Endothelial cell (in vitro differentiated cells): ENCODE data around the gene SYPL1. TPM values are rescaled to one million over a fixed set of nuclear protein-coding genes. Genes with fewer than 3 reads are reported as not detected.

Experiments
- DNase-seq: peaks from one replicate; pipeline ENCODE4 v3.0.0; 2021; ENCODE audit warnings: low spot score
- H3K27ac Mint-ChIP-seq: one replicate; pipeline ENCODE4 v1.8.0; 2021; ENCODE audit warnings: mixed read lengths, inconsistent platforms; ENCODE audit not compliant: unreplicated experiment
- H3K27me3 Mint-ChIP-seq: one replicate; pipeline ENCODE4 v1.8.0; 2021; ENCODE audit warnings: mild to moderate bottlenecking, moderate library complexity, mixed read lengths, inconsistent platforms; ENCODE audit not compliant: unreplicated experiment
- H3K36me3 Mint-ChIP-seq: one replicate; pipeline ENCODE4 v1.8.0; 2021; ENCODE audit warnings: mild to moderate bottlenecking, low read depth, mixed read lengths, inconsistent platforms; ENCODE audit not compliant: unreplicated experiment
- H3K4me1 Mint-ChIP-seq: one replicate; pipeline ENCODE4 v1.8.0; 2021; ENCODE audit warnings: mild to moderate bottlenecking, mixed read lengths, inconsistent platforms; ENCODE audit not compliant: unreplicated experiment
- H3K4me3 Mint-ChIP-seq: one replicate; pipeline ENCODE4 v1.8.0; 2021; ENCODE audit warnings: mild to moderate bottlenecking, mixed read lengths, inconsistent platforms; ENCODE audit not compliant: unreplicated experiment
- H3K9me3 Mint-ChIP-seq: one replicate; pipeline ENCODE4 v1.8.0; 2021; ENCODE audit warnings: mixed read lengths, inconsistent platforms; ENCODE audit not compliant: unreplicated experiment
- CTCF ChIP-seq: fragments of 200-600 bp; sonication (generic); IDR thresholded peaks from one replicate; pipeline ENCODE4 v1.5.0; 2021; ENCODE audit warnings: antibody characterized with exemption; ENCODE audit not compliant: unreplicated experiment
- total RNA-seq: library from RNA; stranded (reverse); fragmentation: NEBNext Ultra II Directional; extraction: Animal tissue kit (Norgen Biotek cat#: 25700); gene quantifications from one replicate; pipeline ENCODE4 v1.2.1, GENCODE V29; 2021; ENCODE audit not compliant: unreplicated experiment

The SYPL1 gene
- total RNA-seq, 1 donor from 2014 or later = 92.7 TPM

DNA sequence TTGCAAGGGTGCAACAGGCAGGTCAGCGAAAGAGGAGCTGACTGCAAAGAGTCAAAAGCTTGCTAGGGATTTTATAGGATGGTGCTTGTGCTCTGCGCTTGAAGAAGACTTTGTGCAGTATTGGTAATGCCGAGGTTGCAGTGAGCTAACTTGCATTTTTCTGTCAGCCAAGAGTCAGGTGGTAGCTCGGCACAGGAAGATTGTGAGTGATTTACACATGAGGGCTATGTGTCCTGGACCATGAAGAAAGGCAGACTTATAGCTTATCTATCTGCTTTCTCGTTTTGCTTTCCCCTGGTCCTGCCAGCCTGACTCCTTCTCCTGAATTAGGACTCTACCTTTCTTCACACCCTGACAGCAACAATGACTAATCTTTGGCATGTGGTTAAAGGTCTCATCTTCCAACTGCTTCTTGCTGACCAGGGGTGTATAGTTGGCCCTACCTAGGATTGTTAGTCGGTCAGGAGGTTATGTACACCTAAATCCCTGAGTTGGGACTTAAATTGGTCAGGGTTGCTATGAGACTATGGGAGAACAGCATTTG is 4.1 kb upstream of the SYPL1 start:
- no peak for TF ChIP-seq CTCF
- Mint-ChIP-seq H3K27ac (no peak overlapping the region), H3K36me3 (peaks cover 6% of the 10 kb centered on the region), H3K4me3 (no peak overlapping the region), H3K27me3 (peaks cover 11% of the 10 kb centered on the region), H3K4me1 (peaks cover 5% of the 10 kb centered on the region), H3K9me3 (no peaks in the 10 kb centered on the region)
- no peak for DNase-seq

DNA sequence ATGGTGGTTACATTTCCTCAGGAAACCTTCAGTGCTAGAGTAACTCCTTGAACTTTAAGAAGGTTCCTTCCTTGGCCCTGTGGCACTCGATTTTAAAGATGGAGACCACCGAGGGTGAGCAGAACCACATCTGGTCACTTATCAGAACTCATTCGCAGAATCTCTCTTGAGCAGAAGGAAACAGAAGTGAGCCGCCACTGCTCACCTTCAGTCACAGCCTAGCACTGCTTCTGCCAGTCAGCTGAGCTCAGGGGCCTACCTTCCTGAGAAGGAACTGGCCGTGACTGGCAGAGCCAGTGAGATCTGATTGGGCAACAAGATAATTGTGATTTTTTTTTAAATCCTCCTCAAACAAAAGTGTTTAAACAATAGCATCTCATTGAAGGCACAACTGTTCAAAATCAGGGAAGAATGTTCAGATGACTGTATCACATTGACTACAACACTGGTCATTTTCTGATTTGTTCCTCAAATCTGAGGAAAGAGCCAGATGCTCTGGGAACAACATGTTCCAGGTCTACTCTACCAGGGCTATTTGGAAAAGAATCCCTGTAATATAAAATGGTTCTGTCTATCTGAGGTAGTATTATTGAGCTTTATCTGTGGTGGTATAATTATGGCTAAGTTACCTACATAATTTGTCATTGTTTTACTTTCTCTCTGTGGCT is 2.7 kb upstream of the SYPL1 start:
- peaks cover 17% of the 10 kb centered on the region for H3K4me1 Mint-ChIP-seq
- no peak for DNase-seq
- H3K9me3 Mint-ChIP-seq = no peaks in the 10 kb centered on the region
- peaks cover 9% of the 10 kb centered on the region for H3K36me3 Mint-ChIP-seq
- TF ChIP-seq CTCF = no peak
- no peak overlapping the region for H3K4me3 Mint-ChIP-seq
- H3K27me3 Mint-ChIP-seq = peaks cover 12% of the 10 kb centered on the region
- no peak overlapping the region for H3K27ac Mint-ChIP-seq

DNA sequence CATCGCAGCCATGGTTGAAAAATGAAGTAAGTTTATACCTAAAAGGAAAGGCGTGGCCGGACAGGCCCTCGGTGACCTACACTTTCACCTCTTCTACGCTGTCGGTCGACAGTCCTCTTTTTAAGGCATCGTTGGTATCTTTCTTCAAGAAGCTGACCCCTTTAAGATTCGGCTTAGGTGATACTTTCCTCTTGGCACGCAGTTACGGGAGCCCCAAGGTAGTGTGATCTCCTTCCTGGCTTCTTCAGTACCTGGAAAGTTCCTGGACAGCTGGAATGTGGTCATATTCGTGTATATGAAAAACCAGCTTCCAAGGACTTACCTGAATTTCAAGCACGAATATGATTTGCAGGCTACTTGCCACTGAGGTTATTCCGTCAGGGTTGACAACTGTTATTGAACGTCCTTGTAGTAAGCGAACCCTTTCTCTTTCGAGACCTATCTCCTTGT is 885 bp upstream of the SYPL1 start:
- Mint-ChIP-seq H3K27ac (peak overlapping the region; percentile 96), H3K9me3 (no peaks in the 10 kb centered on the region), H3K36me3 (peaks cover 9% of the 10 kb centered on the region), H3K4me1 (peaks cover 32% of the 10 kb centered on the region), H3K27me3 (peaks cover 14% of the 10 kb centered on the region), H3K4me3 (peak overlapping the region; percentile 93)
- no peak for TF ChIP-seq CTCF
- DNase-seq = no peak

DNA sequence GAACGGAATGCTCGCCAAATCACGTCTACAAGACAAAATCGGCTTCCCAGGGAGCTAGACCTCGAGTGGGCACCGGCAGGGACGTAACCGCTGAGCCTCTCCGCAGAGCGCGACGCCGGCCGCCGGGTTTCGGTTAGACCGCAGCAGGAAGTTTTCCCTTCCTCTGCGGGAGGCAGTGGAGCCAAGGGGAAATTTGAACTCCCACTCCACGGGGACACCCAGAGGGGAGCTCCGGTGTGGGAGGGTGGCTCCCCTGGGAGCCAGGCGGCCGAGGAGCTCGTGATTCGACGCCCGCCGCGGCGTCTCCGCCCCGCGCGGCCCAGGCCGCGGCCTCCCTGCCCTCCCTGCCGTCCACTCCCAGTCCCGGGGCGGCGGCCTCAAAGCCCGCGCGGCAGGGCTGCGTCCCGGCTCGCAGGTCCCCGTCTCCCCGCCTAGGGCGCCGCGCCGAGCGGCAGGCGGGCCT is 426 bp downstream of the SYPL1 start:
- Mint-ChIP-seq H3K27ac (peak overlapping the region; percentile 96), H3K4me3 (peak overlapping the region; percentile 96), H3K36me3 (peaks cover 9% of the 10 kb centered on the region), H3K27me3 (peaks cover 11% of the 10 kb centered on the region), H3K4me1 (peaks cover 32% of the 10 kb centered on the region), H3K9me3 (no peaks in the 10 kb centered on the region)
- no peak for TF ChIP-seq CTCF
- no peak for DNase-seq
